GM21526 (cell line): ENCODE measurements around the gene CYFIP2.

Experiments
- ATAC-seq: cut with Tn5 transposase; IDR thresholded peaks from one replicate; pipeline ENCODE4 v1.9.1; 2021; ENCODE audit warnings: moderate library complexity; ENCODE audit not compliant: unreplicated experiment, low FRiP score

The CYFIP2 gene

DNA sequence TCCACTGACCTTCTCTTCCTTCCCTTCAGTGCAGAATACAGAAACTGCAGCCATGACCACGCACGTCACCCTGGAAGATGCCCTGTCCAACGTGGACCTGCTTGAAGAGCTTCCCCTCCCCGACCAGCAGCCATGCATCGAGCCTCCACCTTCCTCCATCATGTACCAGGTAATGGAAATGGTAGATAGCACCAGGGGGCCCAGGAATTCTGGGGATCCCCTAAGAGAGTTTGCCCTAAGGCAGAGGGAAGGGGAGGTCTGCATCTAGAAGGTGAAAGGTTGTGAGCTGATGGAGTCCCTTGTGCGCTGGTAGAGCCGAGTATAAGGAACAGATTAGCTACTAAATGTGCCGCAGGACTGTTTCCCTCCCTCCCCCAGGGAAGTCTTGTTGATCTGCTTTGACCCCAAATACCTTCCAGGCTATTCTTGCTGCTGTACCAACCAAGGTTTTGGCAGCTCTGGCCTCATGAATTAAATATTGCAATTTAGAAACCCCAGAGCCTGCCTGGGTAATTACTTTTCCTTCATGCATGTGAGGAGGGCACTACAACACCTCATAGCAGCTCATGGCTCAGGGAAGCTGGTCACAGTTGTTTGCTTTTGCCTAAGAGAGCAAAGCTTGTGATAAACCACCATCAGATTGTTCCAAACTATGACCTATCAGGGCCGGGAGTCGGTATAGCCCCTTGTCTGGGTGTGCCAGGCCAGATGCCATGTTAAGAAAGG is 19.6 kb downstream of the CYFIP2 start:
- ATAC-seq, result no peak

DNA sequence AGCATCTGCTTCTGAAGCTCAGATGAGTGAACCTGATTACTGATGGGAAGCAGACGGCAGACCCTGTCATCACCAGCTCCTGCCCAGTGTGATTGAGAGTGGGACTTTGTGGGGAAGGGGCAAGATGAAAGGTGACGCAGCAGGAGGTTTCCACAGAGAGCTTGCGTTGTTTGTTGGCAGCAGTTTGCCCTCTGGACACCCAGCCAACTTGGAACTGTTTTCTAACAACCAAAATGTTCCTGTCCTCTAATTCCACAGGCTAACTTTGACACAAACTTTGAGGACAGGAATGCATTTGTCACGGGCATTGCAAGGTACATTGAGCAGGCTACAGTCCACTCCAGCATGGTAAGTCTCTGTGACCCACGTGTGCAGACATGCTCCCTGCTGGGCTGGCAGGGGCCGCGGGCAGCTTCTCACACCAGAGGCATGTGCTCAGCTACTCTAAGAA is 20.9 kb downstream of the CYFIP2 start:
- no peak for ATAC-seq

DNA sequence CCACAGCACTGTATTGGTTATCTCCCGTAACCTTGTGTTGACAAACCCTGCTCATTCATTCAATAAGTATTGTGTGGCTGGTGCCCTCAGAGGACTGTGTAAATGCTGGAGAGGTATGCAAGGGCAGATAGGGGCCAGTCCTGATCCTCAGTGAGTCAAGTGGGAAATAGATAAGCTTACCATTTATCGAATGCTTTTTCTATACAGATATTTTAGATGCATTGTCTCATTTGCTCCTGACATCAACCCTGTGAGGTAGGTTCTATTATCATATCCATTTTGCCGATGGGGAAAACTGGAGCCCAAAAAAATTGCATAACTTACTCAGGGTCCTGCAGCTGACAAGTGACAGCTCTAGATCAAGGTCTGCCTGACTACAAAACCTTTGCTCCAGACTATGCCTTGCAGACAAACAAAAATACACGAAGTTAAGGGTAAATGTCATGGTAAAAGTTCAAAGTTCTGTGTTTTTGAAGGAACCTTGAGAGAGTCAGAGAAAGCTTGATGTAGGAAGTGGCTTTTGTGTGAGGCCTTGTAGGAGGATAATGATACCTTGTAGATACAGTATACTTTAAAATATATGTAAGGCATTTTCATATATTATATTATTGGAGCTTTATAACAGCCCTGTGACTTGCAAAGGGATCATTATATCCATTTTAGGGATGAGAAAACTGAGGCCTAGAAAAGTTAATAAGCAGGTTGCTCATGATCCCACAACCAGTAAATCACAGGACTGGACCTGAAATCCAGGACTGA is 22.7 kb downstream of the CYFIP2 start:
- ATAC-seq, result no peak

DNA sequence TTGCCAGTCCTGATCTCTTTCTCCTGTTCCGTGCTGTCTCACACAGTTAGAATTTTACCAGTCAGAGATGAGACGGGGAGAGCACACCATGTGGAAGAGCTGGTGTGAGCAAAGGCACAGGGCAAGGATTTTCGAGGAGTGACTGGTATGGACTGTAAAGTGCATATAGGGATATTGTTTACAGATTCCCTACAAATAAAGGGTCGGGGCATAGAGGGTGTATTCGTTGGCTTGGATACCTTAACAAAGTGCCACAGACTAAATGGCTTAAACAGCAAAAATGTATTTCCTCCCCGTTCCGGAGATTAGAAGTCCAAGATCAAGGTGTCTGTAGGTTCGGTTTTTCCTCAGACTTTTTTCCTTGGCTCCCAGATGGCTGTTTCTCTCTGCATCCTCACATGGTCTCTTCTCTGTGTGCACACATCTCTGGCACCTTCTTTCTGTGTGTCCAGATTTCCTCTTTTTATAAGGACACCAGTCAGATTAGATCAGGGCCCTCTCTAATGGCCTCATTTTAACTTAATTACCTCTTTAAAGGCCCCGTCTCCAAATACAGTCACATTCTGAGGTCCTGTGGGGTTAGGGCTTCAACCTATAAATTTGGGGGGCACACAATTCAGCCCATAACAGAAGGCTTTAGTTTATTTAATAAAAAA is 23.4 kb downstream of the CYFIP2 start:
- no peak for ATAC-seq

DNA sequence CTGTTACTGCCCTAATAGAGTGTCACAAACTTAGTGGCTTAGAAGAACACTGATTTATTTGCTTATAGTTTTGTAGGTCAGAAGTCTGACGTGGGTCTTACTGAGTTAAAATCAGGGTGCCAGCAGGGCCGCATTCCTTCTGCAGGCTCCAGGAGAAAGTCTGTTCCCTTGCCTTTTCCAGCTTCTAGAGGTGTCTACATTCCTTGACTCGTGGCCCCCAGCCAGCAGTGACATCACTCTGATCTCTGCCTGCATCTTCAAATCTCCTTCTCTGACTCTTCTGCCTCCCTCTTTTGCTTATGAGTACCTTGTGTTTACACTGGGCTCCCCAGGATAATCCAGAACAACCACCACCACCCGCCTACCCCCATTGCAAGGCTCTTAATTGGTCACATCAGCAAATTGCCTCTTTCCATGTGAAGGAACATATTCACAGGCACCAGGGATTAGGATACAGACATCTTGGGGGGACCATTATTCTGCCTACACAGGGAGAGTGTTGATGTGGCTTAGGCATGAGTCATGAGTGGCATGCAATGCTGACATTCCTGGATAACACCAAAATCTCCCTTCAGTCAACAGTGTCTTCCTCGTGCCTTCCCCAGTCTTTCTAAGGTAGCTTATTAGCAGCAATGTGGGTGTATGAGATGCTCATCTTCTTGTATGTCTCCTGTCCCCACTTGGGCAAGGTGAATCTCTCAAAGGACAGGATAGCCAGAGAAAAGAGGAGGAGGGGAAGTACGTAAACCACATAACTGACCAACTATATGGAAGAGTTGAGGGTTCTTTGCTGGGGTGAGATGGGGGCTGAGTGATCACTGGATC is 24.4 kb downstream of the CYFIP2 start:
- no peak for ATAC-seq

DNA sequence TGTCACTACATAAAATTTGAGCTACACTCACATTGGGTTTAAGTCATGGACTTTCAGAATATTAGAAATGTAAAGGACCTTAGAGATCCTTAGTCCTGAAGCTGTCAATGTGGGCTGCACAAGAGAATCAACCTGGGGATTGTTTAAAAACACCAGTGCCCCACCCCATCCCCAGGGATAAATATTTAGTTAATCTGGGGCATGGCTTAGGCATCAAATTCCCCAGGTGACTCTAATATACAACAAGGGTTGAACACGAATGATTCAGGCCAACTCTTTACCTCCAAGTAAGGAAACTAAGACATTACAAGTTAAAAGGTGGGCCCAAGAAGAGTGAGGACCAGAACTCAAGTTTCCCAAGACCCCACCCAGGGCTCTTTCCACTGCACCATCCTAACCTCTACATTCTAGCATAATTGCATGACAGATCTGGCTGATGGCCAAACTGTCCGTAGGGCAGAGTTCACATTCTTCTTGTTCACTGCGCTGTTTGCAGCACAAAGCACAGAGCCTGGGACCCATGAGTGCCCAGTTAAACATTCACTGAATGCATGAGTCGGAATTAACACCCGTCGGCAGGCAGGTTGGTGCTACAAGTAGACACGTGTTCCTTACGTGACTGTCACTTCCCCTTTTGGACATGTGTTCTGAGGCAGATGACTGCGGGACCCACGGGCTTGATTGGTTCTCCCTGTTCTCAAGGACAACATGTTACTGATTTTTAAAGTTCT is 25.2 kb downstream of the CYFIP2 start:
- ATAC-seq, result peak; percentile 69

DNA sequence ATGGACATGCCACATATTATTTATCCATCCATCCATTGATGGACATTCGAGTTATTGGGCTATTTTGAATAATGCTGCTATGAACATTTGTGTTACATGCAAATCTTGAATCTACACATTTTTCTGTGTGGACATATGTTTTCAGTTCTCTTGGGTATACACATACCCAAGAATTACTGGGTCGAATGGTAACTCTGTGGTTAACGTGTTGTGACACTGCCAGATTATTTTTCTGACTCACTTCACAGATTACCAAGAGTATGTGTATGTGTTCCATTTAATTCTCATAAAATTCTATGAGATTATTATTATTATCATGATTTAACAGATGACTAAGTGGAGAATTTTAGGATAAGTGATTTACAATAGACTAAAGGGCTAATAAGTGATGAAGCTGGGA is 26.7 kb downstream of the CYFIP2 start:
- ATAC-seq, result no peak

DNA sequence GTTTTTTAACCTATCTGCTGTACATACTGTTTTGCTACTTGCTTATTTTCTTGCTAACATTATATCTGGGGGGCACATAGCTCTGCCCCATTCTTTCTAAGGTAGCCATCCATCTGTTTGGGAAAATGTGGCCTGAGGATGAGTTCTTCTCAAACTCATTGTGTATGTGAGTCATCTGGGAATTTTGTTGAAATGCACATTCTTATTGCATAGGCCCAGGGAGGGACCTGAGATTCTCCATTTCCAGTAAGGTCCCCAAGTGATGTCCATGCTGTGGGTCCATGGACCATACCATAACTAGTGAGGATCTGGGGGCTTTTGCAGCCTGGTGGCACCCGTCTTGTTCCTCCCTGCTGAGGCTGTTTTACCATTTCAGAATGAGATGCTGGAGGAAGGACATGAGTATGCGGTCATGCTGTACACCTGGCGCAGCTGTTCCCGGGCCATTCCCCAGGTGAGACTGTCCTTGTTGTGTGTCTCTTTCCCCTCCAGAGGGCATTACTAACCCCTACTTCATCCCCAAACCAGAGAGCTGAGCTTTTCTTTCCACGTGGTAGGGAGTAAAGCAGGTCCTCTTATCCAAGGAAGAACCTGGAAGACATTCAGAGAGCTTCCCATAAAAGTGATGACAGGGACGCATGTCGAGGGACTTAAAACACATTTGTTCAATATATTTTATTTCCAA is 28.6 kb downstream of the CYFIP2 start:
- ATAC-seq, result no peak

DNA sequence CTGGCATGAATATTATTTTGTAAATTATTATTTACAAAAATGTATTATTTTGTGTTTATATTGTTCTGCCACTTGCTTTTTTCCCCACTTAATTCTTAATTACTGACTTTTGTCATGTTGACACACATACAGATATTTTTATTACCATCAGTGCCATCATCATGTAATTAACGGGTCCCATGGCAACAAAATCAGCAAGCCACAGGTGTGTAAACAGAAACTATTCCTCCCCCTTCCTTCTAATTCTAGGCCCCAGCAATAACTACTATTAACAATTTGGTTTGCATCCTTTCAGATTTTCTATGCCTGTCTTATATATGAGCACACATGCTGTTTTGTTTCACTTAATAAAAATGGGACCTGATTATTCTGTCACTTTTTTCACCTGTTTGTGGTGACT is 29.3 kb downstream of the CYFIP2 start:
- no peak for ATAC-seq

DNA sequence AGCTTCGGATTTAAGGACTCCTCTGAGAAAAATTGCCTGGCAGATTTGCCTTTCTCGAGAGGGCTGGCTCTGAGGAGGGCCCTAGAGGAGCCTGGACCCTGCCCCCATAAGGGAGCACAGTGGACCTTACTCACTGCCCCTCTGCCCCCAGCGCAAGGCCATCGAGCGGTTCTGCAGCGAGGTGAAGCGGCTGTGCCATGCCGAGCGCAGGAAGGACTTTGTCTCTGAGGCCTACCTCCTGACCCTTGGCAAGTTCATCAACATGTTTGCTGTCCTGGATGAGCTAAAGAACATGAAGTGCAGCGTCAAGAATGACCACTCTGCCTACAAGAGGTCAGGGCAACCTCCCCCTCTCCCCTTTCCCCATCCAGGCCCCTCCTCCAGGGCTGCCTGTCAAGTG is 34.6 kb downstream of the CYFIP2 start:
- no peak for ATAC-seq

DNA sequence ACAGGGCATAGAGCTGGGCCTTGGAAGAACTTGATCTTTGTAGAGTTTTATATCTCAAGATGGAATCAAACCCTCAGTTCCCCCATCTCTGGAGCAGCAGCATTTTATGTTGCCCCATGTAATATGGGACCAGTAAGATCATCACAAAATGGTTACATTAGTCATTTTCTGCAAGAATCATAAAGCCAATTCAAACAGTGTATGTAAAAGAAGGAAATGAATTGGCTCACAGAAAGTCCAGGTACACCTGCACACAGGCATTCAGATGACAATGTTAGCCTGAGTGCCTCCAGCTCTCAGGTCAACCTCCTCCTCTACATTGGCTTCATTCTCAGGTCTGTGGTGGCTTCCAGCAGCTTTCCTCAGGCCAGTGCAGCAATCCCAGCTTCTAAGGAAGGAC is 35.1 kb downstream of the CYFIP2 start:
- ATAC-seq, result no peak

DNA sequence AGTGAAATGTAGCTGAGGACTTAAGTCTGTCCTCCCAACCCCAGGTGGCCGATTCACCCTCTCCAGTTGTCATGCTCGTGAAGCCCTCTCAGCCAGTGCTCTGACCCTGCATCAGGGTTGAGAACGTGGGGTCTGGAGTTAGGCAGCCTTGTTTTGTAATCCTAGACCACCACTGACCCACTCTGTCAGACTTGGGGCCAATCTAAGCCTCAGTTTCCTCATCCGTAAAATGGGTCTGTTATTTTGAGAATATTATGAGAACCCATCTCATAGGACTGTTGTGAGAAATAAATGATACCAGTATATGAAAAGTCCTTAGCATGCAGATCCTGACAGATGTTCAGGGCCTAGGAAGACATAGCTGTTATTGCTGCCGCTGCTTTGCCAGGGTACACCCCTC is 37.1 kb downstream of the CYFIP2 start:
- no peak for ATAC-seq

DNA sequence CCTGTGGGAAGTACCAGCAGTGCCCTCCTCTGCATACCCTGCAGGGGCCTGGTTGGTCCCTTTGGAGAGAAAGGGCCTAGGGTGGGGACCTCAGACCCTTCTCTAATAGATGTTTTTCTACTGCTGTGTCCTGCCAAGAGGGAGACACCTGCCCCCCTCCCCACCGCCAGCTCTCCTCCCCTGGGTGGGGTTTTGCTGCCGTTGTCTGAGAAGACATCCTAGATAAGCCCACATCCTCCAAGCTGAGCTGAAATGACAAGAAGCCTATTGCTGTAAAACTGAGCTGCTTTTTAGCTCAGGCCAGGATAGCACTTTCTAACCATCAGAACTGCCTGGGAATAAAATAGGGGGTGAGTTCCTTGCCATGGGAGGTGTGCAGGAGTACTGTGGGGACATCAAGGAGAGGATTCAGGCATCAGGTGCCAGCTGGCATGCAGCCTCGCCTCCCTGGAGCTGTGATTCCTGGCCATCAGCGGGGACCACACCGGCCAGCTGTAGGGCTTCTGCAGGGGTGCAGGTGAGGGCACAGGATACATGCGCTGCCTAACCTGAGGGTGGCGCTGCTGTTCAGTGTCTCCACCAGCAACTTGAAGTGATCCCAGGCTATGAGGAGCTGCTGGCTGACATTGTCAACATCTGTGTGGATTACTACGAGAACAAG is 37.9 kb downstream of the CYFIP2 start:
- ATAC-seq, result no peak

DNA sequence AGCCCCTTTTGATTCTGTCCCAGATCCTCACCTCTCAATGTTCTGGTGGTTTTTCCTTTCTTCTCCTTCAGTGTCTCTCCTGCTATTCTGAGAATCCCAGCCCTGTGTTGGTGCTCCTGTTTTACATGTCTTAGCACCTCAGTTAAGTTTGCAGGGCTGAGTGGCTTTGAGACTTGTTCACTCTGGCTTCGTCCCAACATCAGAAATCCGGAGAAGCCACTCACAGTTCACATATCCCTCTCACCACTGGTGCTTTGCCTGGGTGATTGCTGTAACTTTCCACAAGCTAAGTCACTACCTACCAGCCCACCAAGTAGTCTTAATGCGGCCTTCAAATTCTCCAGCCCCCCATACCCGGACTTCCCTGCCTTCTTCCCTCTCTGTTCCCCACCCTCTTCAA is 40.2 kb downstream of the CYFIP2 start:
- ATAC-seq, result no peak

DNA sequence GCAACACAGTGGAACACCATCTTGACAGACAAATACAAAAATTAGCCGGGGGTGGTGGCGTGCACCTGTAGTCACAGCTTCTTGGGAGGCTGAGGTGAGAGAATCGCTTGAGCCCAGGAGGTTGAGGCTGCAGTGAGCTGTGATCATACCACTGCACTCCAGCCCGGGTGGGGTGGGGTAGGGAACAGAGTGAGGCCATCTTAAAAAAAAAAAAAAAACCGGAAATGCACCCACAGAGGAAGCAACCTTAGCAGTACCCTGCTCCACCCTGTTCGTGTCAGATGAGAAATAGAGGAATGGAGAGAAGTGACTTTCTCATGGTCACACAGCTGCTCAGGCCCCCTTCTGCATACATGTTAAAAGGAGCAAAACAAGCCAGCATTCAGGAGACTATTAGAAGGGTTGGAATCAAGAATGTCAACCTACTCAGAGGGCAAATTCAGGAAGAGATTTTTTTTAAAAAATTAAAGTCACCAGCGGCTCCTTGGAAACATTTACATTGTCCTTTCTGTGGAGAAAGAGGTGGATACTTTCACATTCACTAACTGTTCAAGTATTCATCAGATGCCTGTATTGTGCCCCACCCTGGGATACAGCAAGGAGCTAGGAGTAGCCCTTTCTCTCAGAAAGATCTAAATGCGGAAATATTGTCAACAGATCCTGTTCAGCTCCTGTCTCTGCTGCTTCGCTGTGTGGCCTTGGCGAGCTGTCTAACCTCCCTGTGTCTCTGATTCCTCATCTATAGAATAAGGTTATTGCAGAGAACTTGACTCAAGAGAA is 41.0 kb downstream of the CYFIP2 start:
- ATAC-seq, result no peak

DNA sequence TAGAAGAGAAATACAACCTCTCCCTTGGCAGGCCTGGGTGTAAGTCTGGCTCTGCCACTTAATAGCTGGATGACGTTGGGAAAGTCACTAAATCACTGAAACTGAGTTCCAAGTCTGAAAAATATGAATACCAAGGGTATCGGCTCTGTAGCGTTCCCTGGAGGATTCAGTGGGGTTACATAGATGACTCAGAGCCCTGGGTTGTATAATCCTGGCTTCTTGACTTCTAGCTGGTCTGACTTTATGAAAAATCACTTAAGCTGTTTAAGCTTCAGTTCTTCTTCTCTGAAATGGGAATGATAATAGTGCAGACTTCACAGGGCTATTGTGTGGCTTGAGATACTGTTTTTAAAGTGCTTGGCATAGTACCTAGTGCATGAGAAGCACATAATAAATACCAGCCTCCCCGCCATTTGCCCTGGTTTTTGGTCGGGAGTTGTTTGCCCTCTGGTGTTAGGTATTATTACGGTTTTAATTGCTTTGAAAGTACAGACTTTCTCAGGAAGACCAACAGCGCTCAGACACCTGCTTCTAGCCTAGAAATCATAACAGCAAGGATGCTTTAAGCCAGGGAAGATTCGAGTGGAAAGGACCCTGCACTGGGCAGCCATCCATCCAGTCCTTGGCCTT is 43.0 kb downstream of the CYFIP2 start:
- ATAC-seq, result no peak

DNA sequence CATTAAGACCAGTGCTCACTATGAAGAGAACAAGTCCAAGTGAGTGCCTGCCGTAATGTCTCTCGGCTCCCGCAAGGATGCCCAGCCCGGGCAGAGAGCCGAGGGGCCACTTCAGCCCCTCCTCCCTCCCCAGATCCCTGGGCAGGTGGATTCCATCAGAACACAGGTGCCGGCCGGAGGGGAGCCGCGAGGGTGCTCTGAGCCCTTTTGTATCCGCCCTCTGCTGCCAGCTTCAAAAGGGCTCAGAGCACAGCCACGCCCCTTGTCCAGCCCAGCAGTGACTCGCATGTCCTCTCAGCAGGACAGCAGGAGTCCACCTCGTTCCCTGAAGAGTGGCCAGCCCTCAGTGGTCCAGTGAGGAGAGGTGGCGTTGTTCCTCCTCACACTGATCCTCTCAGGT is 43.9 kb downstream of the CYFIP2 start:
- ATAC-seq, result no peak

DNA sequence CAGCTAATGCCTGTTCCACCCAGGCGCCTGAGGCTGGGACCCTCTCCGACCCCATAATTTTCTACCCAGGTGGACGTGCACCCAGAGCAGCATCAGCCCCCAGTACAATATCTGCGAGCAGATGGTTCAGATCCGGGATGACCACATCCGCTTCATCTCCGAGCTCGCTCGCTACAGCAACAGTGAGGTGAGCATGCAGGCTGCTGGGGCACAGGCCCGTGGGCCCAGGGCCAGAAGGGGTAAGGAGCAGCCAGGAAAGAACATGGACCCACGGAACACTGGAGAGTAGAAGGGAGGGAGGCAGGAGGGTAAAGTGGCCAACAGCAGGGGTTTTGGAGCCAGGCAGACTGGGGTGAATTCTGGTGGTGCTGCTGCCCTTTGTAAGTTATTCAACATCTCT is 45.7 kb downstream of the CYFIP2 start:
- ATAC-seq, result no peak
